ENCODE measurements around the gene KCTD11. TPM values are rescaled to one million over a fixed set of nuclear protein-coding genes. Genes with fewer than 3 reads are reported as not detected.

The KCTD11 gene
- total and polyA plus RNA-seq, 2 of the 13 experiments (the other 11 are each of a cell fraction or from before 2014, with no cell fraction given): 1.6 to 2.6 TPM

GRCh38 chr17:7317161-7317803 lies 34.7 kb upstream of the KCTD11 start:
- H3K9ac ChIP-seq (ENCODE audit: insufficient read depth, low read depth, low read length): no peak overlapping the region
- peaks cover 16% of the 10 kb centered on the region; the same call in 1 of the 2 replicates for H4K20me1 ChIP-seq (ENCODE audit: insufficient read depth, low read length)
- H2AFZ ChIP-seq (ENCODE audit: low read length): no peak overlapping the region
- H3K36me3 ChIP-seq (replicated peaks in 1 of 2; ENCODE audit: control insufficient read depth in 1 of 2, insufficient read depth in 2 of 2, low read length in 2 of 2): peaks cover 19 to 53% of the 10 kb centered on the region in 2 experiments
- no TSS peak for BruUV-seq (replicated peaks)
- peaks cover 22% of the 10 kb centered on the region for H3K4me1 ChIP-seq (ENCODE audit: insufficient read depth, low read length)
- no peak for DNase-seq (ENCODE audit: low spot score)
- FAIRE-seq: no peak
- H3K9me3 ChIP-seq (ENCODE audit: low read length): no peaks in the 10 kb centered on the region
- POLR2A ChIA-PET: interaction anchor here (0.8 kb wide), 1 partner anchor 12 kb away, joined by 4 read pairs; the partner anchor contains the start of gene NEURL4
- intact Hi-C loops (cut with micrococcal nuclease; ENCODE audit: unreplicated experiment) (no loop called here), in situ Hi-C loops (cut with HindIII; ENCODE audit: extremely low pct_ligation_motif_present, low pct_unique_long_range_greater_than_20kb) (no loop called here)
- H3K79me2 ChIP-seq (ENCODE audit: insufficient read depth, low read length): peaks cover 10% of the 10 kb centered on the region
- H3K27ac ChIP-seq (ENCODE audit: extremely low read length, insufficient read depth, low read length): no peak overlapping the region
- no peak for ATAC-seq
- H3K27me3 ChIP-seq (ENCODE audit: control insufficient read depth in 1 of 2, insufficient read depth in 2 of 2, low read length in 2 of 2): no peaks in the 10 kb centered on the region
- no peak overlapping the region for H3K4me3 ChIP-seq (replicated peaks in 1 of 3; ENCODE audit: insufficient read depth in 1 of 3, low read depth in 2 of 3, low read length in 3 of 3)
- CTCF ChIA-PET (ENCODE audit: low intra/inter-chr PET ratio, low total read pairs): no interaction called here
- no peak overlapping the region for H3K4me2 ChIP-seq (ENCODE audit: low read depth, low read length)
- WGBS (ENCODE audit: low lambda C conversion rate): 96% methylated on average over 12 of the region's 16 CpGs
- TF ChIP-seq GTF3A (CRISPR knock-in tag; conservative IDR thresholded peaks at IDR 0.05) (no peak), ZNF83 (CRISPR knock-in tag; IDR thresholded peaks at IDR 0.05; ENCODE audit: borderline replicate concordance) (no peak), ERF (CRISPR knock-in tag; IDR thresholded peaks at IDR 0.05) (no peak), ZBTB4 (CRISPR knock-in tag; IDR thresholded peaks at IDR 0.05; ENCODE audit: borderline replicate concordance) (no peak), NKX3-1 (CRISPR knock-in tag; IDR thresholded peaks at IDR 0.05) (no peak), ARNT2 (CRISPR knock-in tag; IDR thresholded peaks at IDR 0.05; ENCODE audit: low read depth) (no peak), NFE2 (CRISPR knock-in tag; IDR thresholded peaks at IDR 0.05) (no peak), FUBP1 (CRISPR knock-in tag; IDR thresholded peaks at IDR 0.05; ENCODE audit: borderline replicate concordance) (no peak), MLX (CRISPR knock-in tag; IDR thresholded peaks at IDR 0.05) (no peak), ETV5 (CRISPR knock-in tag; IDR thresholded peaks at IDR 0.05; ENCODE audit: borderline replicate concordance) (no peak), ZNF142 (CRISPR knock-in tag; IDR thresholded peaks at IDR 0.05) (no peak), NCOA2 (CRISPR knock-in tag; IDR thresholded peaks at IDR 0.05) (no peak), NR2F2 (IDR thresholded peaks at IDR 0.05; ENCODE audit: borderline replicate concordance, low read depth) (no peak)
